ENCODE results near the gene CMAS. TPM values are rescaled to one million over a fixed set of nuclear protein-coding genes. Genes with fewer than 3 reads are reported as not detected.

The CMAS gene
- total RNA-seq, 4 donors from 2014 or later: 25.8 to 60.2 (median 33.1) TPM

- H3K36me3 ChIP-seq: no peaks in the 10 kb centered on the region
- 87 to 93% methylated on average over 4 of the region's 4 CpGs for WGBS, 2 donors (ENCODE audit: low coverage in 1 of 2)
- no peaks in the 10 kb centered on the region for H3K9me3 ChIP-seq
- TF ChIP-seq POLR2A (IDR thresholded peaks at IDR 0.05) (no peak), POLR2AphosphoS5 (IDR thresholded peaks at IDR 0.05) (no peak), EP300 (IDR thresholded peaks at IDR 0.05) (no peak)
- TF ChIP-seq, protein P1, sequence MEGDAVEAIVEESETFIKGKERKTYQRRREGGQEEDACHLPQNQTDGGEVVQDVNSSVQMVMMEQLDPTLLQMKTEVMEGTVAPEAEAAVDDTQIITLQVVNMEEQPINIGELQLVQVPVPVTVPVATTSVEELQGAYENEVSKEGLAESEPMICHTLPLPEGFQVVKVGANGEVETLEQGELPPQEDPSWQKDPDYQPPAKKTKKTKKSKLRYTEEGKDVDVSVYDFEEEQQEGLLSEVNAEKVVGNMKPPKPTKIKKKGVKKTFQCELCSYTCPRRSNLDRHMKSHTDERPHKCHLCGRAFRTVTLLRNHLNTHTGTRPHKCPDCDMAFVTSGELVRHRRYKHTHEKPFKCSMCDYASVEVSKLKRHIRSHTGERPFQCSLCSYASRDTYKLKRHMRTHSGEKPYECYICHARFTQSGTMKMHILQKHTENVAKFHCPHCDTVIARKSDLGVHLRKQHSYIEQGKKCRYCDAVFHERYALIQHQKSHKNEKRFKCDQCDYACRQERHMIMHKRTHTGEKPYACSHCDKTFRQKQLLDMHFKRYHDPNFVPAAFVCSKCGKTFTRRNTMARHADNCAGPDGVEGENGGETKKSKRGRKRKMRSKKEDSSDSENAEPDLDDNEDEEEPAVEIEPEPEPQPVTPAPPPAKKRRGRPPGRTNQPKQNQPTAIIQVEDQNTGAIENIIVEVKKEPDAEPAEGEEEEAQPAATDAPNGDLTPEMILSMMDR (IDR thresholded peaks at IDR 0.05): no peak
- peaks cover 0 to 7% (median 5%) of the 10 kb centered on the region in 3 donors for H3K4me1 ChIP-seq
- no peaks in the 10 kb centered on the region for H3K27me3 ChIP-seq
- no peak overlapping the region for H3K4me3 ChIP-seq
- ATAC-seq: no peak
- no peak overlapping the region for H3K27ac ChIP-seq
These were observed 6.7 kb upstream of the CMAS start for GRCh38 chr12:22039361-22039760.

DNA sequence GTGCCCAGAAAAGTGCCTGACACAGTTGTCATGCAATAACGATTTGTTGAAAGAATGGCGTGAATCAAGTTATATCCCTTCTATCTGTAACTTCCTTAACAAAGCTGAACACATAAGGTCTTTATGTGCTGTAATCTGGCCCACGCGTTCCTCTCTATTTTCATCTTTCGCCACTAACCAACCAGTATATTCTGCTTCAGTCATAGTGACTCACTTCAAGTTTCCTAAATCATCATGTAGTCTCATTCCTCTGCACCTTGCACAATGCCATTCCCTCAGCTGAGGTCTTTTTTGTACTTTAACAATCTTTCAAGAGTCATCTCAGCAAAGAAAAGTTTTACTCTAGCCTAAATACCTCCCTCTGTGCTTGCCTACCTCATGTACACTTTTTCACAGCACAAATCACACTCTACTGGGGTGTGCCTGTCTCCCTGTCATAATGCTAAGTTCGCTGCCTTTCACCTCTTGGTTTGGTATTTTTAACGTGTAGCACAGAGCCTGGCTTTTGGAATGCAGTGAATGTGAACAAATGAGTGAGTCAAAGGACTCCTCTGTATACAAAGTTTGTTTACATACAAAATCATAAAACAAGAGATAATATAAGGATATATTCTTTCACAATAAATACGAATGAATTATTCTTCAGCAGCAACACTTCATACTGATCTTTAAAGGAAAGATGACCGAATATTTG is 2.9 kb upstream of the CMAS start:
- Histone ChIP-seq H3K4me1 (peaks cover 0 to 18% (median 0%) of the 10 kb centered on the region in 3 donors), H3K27ac (no peak overlapping the region), H3K9me3 (no peaks in the 10 kb centered on the region), H3K27me3 (no peaks in the 10 kb centered on the region), H3K36me3 (no peaks in the 10 kb centered on the region), H3K4me3 (no peak overlapping the region)
- 86 to 87% methylated on average over 6 to 9 of the region's 9 CpGs for WGBS, 2 donors (ENCODE audit: low coverage in 1 of 2)
- no peak for ATAC-seq
- TF ChIP-seq EP300 (IDR thresholded peaks at IDR 0.05): no peak
- TF ChIP-seq POLR2AphosphoS5 (IDR thresholded peaks at IDR 0.05): no peak
- no peak for TF ChIP-seq POLR2A (IDR thresholded peaks at IDR 0.05)
- TF ChIP-seq, protein P1 (IDR thresholded peaks at IDR 0.05): no peak

DNA sequence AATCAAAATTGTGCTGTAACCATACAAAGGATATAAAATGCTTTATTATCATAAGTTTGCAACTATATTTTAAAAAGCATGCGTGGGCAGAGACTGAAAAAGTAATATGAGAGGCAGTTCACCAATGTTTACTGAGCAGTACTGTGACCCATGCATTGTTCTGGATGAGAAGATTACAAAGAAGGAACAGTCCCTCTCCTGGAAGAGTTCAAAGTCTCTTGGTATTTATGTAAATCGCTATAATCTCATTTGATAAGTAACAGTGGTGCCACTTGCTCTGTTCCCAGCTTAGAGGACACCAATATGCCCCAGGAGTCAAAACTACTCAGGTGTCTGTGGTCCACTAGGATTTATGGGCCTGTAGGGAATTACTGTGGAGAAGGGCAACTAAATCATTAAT is 2.1 kb upstream of the CMAS start:
- Histone ChIP-seq H3K9me3 (no peaks in the 10 kb centered on the region), H3K4me1 (peaks cover 0 to 26% (median 0%) of the 10 kb centered on the region in 3 donors), H3K4me3 (no peak overlapping the region), H3K27me3 (no peaks in the 10 kb centered on the region), H3K36me3 (no peaks in the 10 kb centered on the region), H3K27ac (no peak overlapping the region)
- TF ChIP-seq POLR2AphosphoS5 (IDR thresholded peaks at IDR 0.05) (no peak), POLR2A (IDR thresholded peaks at IDR 0.05) (no peak), EP300 (IDR thresholded peaks at IDR 0.05) (no peak)
- TF ChIP-seq, protein P1 (IDR thresholded peaks at IDR 0.05): no peak
- 59 to 63% methylated on average over 2 of the region's 2 CpGs for WGBS, 2 donors (ENCODE audit: low coverage in 1 of 2)
- ATAC-seq: no peak

- WGBS, 2 donors (ENCODE audit: low coverage in 1 of 2): 46 to 88% methylated on average over 1 to 2 of the region's 2 CpGs
- TF ChIP-seq, protein P1 (IDR thresholded peaks at IDR 0.05): no peak
- no peak for TF ChIP-seq EP300 (IDR thresholded peaks at IDR 0.05)
- TF ChIP-seq POLR2AphosphoS5 (IDR thresholded peaks at IDR 0.05): no peak
- TF ChIP-seq POLR2A (IDR thresholded peaks at IDR 0.05): no peak
- Histone ChIP-seq H3K9me3 (no peaks in the 10 kb centered on the region), H3K4me1 (peaks cover 0 to 27% (median 0%) of the 10 kb centered on the region in 3 donors), H3K27me3 (no peaks in the 10 kb centered on the region), H3K36me3 (no peaks in the 10 kb centered on the region), H3K4me3 (no peak overlapping the region), H3K27ac (no peak overlapping the region)
- no peak for ATAC-seq
These were observed 1.6 kb upstream of the CMAS start for GRCh38 chr12:22044391-22044790.

GRCh38 chr12:22046968-22047390 is 961 bp downstream of the CMAS start:
- Histone ChIP-seq H3K4me3 (peak overlapping the region; percentile 97 to 98), H3K36me3 (no peaks in the 10 kb centered on the region), H3K27me3 (no peaks in the 10 kb centered on the region), H3K9me3 (no peaks in the 10 kb centered on the region), H3K4me1 (peaks cover 0 to 51% (median 0%) of the 10 kb centered on the region in 3 donors), H3K27ac (peak overlapping the region in 3 of 4 donors; percentile 81 to 96 (median 92))
- 8 to 14% methylated on average over 4 to 6 of the region's 6 CpGs for WGBS, 2 donors (ENCODE audit: low coverage in 1 of 2)
- TF ChIP-seq POLR2A (IDR thresholded peaks at IDR 0.05): no peak
- TF ChIP-seq EP300 (IDR thresholded peaks at IDR 0.05): no peak
- no peak for TF ChIP-seq POLR2AphosphoS5 (IDR thresholded peaks at IDR 0.05)
- TF ChIP-seq, protein P1 (IDR thresholded peaks at IDR 0.05): no peak
- ATAC-seq: no peak

Data from gastroesophageal sphincter (tissue), 4 donors.